Tibial nerve (tissue), 4 donors: ENCODE measurements around the gene TNIK.

Experiments
- EP300 ChIP-seq, 2 donors: sonication (generic); formaldehyde crosslinking; IDR thresholded peaks; one replicate each; pipeline ENCODE4 v1.6.1; 2017; ENCODE audit warnings: antibody characterized with exemption in 2 of 2, mild to moderate bottlenecking in 1 of 2
- POLR2A ChIP-seq, 2 donors: fragments of 450-650 bp; IDR thresholded peaks; one replicate each; pipeline ENCODE4 v1.6.1; 2017; ENCODE audit warnings: antibody characterized with exemption in 2 of 2, mild to moderate bottlenecking in 2 of 2, moderate library complexity in 2 of 2
- TF ChIP-seq, protein P1 (sequence below), 5 experiments: fragments of 200-600 bp in 3 of 5; fragments of 450-650 bp in 2 of 5; sonication (generic) in 3 of 5; IDR thresholded peaks; one replicate each; pipeline ENCODE4 v1.5.1; 2016 to 2019; ENCODE audit warnings: antibody characterized with exemption in 5 of 5, mild to moderate bottlenecking in 3 of 5, moderate library complexity in 2 of 5

- TF ChIP-seq POLR2A (IDR thresholded peaks at IDR 0.05) (no peak), EP300 (IDR thresholded peaks at IDR 0.05) (no peak)
- TF ChIP-seq, protein P1, sequence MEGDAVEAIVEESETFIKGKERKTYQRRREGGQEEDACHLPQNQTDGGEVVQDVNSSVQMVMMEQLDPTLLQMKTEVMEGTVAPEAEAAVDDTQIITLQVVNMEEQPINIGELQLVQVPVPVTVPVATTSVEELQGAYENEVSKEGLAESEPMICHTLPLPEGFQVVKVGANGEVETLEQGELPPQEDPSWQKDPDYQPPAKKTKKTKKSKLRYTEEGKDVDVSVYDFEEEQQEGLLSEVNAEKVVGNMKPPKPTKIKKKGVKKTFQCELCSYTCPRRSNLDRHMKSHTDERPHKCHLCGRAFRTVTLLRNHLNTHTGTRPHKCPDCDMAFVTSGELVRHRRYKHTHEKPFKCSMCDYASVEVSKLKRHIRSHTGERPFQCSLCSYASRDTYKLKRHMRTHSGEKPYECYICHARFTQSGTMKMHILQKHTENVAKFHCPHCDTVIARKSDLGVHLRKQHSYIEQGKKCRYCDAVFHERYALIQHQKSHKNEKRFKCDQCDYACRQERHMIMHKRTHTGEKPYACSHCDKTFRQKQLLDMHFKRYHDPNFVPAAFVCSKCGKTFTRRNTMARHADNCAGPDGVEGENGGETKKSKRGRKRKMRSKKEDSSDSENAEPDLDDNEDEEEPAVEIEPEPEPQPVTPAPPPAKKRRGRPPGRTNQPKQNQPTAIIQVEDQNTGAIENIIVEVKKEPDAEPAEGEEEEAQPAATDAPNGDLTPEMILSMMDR (IDR thresholded peaks at IDR 0.05), result no peak
Observed at GRCh38 chr3:171225165-171225564, 235.0 kb downstream of the TNIK start.
